Upper lobe of right lung (tissue), 1 donor: ENCODE measurements around the gene ADGRG4. TPM values are rescaled to one million over a fixed set of nuclear protein-coding genes. Genes with fewer than 3 reads are reported as not detected.
A peak's percentile ranks its signal among the peaks of the same experiment; 100 is the strongest.
"Not testable (repeated sequence)": the region's sequence is repeated elsewhere in the genome, so short reads cannot be mapped to it uniquely, and the experiment has no call there.

Experiments used
- ATAC-seq: fragments of 200-7000 bp; cut with Tn5 transposase; one replicate; pipeline ENCODE4 v1.9.1; 2020; ENCODE audit warnings: mild to moderate bottlenecking, moderate library complexity
- DNase-seq: peaks from one replicate; pipeline ENCODE4 v3.0.0-alpha.2; 2020
- H3K27ac ChIP-seq: fragments of 200-600 bp; one replicate; pipeline ENCODE4 v1.8.0; 2022
- H3K27me3 ChIP-seq: fragments of 200-600 bp; one replicate; pipeline ENCODE4 v1.8.0; 2022; ENCODE audit warnings: mild to moderate bottlenecking
- H3K36me3 ChIP-seq: fragments of 200-600 bp; one replicate; pipeline ENCODE4 v1.8.0; 2022
- H3K4me1 ChIP-seq: fragments of 200-600 bp; one replicate; pipeline ENCODE4 v1.8.0; 2022
- H3K4me3 ChIP-seq: fragments of 200-600 bp; one replicate; pipeline ENCODE4 v1.8.0; 2022; ENCODE audit warnings: mild to moderate bottlenecking
- H3K9me3 ChIP-seq: fragments of 200-600 bp; one replicate; pipeline ENCODE4 v1.8.0; 2022
- intact Hi-C: fragments of 100-400 bp; cut with DNase I; formaldehyde crosslinking; loops from one replicate; pipeline ENCODE4 v1.11.0; 2022
- long read RNA-seq: library from polyadenylated mRNA; unstranded; transcript quantifications from one replicate; pipeline ENCODE4 v2.0.0, GENCODE V29; 2021
- total RNA-seq: library from RNA; stranded (reverse); fragmentation: NEBNext Ultra II Directional; extraction: Animal tissue kit (Norgen Biotek cat#: 25700); gene quantifications from one replicate; pipeline ENCODE4 v1.2.1, GENCODE V29; 2021
- TF ChIP-seq, protein P1 (sequence below): fragments of 200-600 bp; IDR thresholded peaks from one replicate; pipeline ENCODE4 v1.8.0; 2022; ENCODE audit warnings: antibody characterized with exemption
- donor health status: DM: no; HTN: yes; CAD: no; lungs with severe emphysema.

The ADGRG4 gene, protein sequence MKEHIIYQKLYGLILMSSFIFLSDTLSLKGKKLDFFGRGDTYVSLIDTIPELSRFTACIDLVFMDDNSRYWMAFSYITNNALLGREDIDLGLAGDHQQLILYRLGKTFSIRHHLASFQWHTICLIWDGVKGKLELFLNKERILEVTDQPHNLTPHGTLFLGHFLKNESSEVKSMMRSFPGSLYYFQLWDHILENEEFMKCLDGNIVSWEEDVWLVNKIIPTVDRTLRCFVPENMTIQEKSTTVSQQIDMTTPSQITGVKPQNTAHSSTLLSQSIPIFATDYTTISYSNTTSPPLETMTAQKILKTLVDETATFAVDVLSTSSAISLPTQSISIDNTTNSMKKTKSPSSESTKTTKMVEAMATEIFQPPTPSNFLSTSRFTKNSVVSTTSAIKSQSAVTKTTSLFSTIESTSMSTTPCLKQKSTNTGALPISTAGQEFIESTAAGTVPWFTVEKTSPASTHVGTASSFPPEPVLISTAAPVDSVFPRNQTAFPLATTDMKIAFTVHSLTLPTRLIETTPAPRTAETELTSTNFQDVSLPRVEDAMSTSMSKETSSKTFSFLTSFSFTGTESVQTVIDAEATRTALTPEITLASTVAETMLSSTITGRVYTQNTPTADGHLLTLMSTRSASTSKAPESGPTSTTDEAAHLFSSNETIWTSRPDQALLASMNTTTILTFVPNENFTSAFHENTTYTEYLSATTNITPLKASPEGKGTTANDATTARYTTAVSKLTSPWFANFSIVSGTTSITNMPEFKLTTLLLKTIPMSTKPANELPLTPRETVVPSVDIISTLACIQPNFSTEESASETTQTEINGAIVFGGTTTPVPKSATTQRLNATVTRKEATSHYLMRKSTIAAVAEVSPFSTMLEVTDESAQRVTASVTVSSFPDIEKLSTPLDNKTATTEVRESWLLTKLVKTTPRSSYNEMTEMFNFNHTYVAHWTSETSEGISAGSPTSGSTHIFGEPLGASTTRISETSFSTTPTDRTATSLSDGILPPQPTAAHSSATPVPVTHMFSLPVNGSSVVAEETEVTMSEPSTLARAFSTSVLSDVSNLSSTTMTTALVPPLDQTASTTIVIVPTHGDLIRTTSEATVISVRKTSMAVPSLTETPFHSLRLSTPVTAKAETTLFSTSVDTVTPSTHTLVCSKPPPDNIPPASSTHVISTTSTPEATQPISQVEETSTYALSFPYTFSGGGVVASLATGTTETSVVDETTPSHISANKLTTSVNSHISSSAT (N-terminal part only)
- 0.06 TPM for total RNA-seq
- long read RNA-seq, result 0 reads

DNA sequence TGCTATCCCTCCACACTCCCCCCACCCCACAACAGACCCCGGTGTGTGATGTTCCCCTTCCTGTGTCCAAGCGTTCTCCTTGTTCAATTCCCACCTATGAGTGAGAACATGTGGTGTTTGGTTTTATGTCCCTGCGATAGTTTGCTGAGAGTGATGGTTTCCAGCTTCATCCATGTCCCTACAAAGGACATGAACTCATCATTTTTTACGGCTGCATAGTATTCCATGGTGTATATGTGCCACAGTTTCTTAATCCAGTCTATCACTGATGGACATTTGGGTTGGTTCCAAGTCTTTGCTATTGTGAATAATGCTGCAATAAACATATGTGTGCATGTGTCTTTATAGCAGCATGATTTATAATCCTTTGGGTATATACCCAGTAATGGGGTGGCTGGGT is at the start of gene ADGRG4:
Gene ADGRG4 (plus strand): TSS at position 243 of the 400 bp plus-strand sequence. CDS start 7,815 bp downstream, outside the sequence.
- ATAC-seq, H3K27me3 ChIP-seq, H3K9me3 ChIP-seq, H3K4me3 ChIP-seq, DNase-seq, H3K4me1 ChIP-seq, H3K36me3 ChIP-seq, intact Hi-C loops, H3K27ac ChIP-seq: not testable (repeated sequence)

DNA sequence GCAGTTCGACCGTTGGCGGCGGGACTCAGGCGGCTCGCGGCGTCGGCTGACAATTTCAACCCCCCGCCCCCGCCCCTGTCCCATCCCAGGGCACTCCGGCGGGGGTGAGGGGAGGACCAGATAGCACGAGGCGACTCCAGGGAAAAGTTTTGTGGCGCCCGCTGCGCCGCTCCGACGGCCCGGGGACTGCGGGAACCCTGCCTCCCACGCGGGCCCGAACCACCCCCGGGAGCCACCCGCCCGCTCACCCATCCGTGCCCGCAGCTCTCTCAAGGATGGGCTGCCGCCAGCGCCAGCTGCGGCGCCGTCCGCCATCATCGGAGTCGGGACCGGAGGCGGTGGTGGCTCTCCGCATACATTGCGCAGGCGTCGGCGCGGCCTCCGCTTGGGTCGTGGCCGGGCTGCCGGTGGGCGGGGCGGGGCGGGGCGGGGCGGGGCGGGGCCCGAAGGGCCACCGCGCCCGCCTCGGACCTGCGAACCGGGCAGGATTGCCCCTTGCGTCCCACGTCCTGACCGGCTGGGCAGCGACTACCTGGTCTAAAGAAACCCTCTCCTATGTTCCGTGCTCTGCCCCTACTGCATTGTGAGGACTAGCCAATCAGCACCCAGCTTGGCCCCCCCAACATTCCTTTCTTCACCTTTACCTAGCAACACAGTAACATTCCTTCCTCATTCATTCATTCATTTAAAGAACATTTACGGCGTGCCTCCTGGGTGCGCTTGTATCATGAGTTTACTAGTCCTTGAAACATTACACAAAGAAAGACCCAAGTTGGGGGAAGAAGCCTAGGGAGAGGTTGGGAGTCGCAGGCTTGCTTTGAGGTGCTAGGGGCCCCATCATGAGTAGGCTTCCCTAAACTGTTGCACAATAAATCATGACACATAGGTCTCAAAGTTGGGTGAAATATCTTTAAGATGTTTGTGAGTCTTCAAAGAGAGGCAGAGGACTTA is 49.4 kb upstream of the ADGRG4 start, which contains the start of gene MAP7D3:
Gene MAP7D3 (minus strand): TSS at position 360 of the 951 bp plus-strand sequence. CDS start 42 bp downstream, at position 318.
- no peaks in the 10 kb centered on the region for H3K9me3 ChIP-seq
- H3K36me3 ChIP-seq, result no peaks in the 10 kb centered on the region
- ATAC-seq (peak; percentile 98), DNase-seq (peak; percentile 81)
- H3K4me1 ChIP-seq, result no peaks in the 10 kb centered on the region
- peak within 1 kb of the TSS; percentile 66 for H3K4me3 ChIP-seq
- intact Hi-C loops, result no loop called here
- no peaks in the 10 kb centered on the region for H3K27me3 ChIP-seq
- TF ChIP-seq, protein P1, sequence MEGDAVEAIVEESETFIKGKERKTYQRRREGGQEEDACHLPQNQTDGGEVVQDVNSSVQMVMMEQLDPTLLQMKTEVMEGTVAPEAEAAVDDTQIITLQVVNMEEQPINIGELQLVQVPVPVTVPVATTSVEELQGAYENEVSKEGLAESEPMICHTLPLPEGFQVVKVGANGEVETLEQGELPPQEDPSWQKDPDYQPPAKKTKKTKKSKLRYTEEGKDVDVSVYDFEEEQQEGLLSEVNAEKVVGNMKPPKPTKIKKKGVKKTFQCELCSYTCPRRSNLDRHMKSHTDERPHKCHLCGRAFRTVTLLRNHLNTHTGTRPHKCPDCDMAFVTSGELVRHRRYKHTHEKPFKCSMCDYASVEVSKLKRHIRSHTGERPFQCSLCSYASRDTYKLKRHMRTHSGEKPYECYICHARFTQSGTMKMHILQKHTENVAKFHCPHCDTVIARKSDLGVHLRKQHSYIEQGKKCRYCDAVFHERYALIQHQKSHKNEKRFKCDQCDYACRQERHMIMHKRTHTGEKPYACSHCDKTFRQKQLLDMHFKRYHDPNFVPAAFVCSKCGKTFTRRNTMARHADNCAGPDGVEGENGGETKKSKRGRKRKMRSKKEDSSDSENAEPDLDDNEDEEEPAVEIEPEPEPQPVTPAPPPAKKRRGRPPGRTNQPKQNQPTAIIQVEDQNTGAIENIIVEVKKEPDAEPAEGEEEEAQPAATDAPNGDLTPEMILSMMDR, result no peak
- peak within 1 kb of the TSS; percentile 73 for H3K27ac ChIP-seq

- intact Hi-C loops, result no loop called here
- DNase-seq, result no peak
- H3K9me3 ChIP-seq, result no peaks in the 10 kb centered on the region
- H3K36me3 ChIP-seq, result no peaks in the 10 kb centered on the region
- H3K27me3 ChIP-seq, result no peaks in the 10 kb centered on the region
- TF ChIP-seq, protein P1, result no peak
- ATAC-seq, result no peak
- peak overlapping the region; percentile 47 for H3K27ac ChIP-seq
- no peak overlapping the region for H3K4me3 ChIP-seq
- no peaks in the 10 kb centered on the region for H3K4me1 ChIP-seq
Observed at GRCh38 chrX:136255541-136255940, 45.2 kb upstream of the ADGRG4 start.

DNA sequence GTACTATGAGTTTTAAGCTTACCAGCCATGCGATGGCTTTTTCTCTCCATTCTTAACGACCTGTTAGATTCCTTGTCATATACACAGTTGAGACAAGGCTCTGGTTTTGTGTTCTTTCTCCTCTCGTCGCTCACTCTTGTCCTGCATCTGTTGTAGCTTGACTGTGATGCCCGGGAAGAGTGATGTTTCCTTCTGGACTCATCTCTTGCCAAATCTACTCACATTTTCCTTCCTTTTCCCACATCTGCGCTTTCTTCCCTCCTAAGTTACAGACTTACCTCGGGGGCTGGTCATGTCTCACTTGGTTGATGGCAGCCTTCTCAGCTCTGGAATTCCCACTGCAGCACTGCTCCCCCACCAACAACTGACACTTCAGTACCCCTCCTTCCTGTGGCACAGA is 44.7 kb upstream of the ADGRG4 start:
- Histone ChIP-seq H3K27ac (peak overlapping the region; percentile 47), H3K27me3 (no peaks in the 10 kb centered on the region), H3K9me3 (no peaks in the 10 kb centered on the region), H3K36me3 (no peaks in the 10 kb centered on the region), H3K4me3 (no peak overlapping the region), H3K4me1 (no peaks in the 10 kb centered on the region)
- intact Hi-C loops, result no loop called here
- TF ChIP-seq, protein P1, result no peak
- DNase-seq (no peak), ATAC-seq (no peak)

- no peak for DNase-seq
- Histone ChIP-seq H3K27ac (peak overlapping the region; percentile 11), H3K27me3 (no peaks in the 10 kb centered on the region), H3K9me3 (no peaks in the 10 kb centered on the region), H3K4me3 (no peak overlapping the region), H3K4me1 (no peaks in the 10 kb centered on the region), H3K36me3 (no peaks in the 10 kb centered on the region)
- intact Hi-C loops, result no loop called here
- ATAC-seq, result no peak
- TF ChIP-seq, protein P1, result no peak
Observed at GRCh38 chrX:136258951-136259350, 41.8 kb upstream of the ADGRG4 start.
